Activated CD4-positive, alpha-beta T cell treated with anti-CD3 and anti-CD28 coated beads for 4 hours (primary cell): Measurements from ENCODE around the gene SIPA1.
"Not testable (repeated sequence)": the region's sequence is repeated elsewhere in the genome, so short reads cannot be mapped to it uniquely, and the experiment has no call there.

Source experiments
- DNase-seq, 2 donors: peaks; one replicate each; pipeline ENCODE4 v3.0.0-alpha.2; 2020

The SIPA1 gene

DNA sequence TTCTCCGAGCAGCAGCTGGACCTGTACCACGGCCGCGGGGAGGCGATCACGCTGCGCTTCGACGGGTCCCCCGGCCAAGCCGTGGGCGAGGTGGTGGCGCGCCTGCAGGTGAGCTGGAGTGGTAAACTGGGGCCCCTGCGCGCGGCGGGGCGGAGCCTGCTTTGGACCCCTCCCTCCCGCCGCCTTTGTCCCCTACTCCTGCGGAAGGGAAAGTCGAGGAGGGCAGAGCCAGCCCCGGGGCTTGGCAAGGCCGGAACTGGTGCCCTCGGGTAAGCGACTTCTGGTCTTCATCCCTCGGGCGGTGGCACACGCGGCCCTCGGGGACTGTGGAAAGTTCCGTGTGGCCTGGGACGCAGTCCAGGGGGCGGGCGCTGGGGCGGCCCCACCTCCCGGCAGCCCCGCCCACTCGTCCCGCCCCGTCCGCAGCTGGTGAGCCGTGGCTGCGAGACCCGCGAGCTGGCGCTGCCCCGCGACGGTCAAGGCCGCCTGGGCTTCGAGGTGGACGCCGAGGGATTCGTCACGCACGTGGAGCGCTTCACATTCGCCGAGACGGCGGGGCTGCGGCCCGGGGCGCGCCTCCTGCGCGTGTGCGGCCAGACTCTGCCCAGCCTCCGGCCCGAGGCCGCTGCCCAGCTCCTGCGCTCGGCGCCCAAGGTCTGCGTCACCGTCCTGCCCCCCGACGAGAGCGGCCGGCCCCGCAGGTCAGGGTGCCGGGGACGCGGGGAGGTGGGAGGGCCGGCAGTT, 9.2 kb downstream of the SIPA1 start:
- no peak for DNase-seq

DNA sequence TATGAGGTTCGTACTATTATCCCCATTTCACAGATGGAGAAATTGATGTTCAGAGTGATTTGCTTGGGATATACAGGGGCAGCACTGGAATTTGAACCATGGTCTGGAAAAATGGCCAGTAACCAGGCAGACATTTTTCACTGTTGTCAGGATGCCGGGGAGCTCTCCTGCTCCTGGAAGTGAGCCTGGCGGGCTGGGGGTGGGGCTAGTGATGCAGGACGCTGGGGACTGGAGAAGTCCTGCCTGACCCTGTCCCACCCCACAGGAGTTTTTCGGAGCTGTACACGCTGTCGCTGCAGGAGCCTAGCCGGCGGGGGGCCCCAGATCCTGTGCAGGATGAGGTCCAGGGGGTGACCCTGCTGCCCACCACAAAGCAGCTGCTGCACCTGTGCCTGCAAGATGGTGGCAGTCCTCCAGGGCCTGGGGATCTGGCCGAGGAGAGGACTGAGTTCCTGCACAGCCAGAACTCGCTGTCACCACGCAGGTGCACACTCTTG, 11.1 kb downstream of the SIPA1 start:
- no peak for DNase-seq

DNA sequence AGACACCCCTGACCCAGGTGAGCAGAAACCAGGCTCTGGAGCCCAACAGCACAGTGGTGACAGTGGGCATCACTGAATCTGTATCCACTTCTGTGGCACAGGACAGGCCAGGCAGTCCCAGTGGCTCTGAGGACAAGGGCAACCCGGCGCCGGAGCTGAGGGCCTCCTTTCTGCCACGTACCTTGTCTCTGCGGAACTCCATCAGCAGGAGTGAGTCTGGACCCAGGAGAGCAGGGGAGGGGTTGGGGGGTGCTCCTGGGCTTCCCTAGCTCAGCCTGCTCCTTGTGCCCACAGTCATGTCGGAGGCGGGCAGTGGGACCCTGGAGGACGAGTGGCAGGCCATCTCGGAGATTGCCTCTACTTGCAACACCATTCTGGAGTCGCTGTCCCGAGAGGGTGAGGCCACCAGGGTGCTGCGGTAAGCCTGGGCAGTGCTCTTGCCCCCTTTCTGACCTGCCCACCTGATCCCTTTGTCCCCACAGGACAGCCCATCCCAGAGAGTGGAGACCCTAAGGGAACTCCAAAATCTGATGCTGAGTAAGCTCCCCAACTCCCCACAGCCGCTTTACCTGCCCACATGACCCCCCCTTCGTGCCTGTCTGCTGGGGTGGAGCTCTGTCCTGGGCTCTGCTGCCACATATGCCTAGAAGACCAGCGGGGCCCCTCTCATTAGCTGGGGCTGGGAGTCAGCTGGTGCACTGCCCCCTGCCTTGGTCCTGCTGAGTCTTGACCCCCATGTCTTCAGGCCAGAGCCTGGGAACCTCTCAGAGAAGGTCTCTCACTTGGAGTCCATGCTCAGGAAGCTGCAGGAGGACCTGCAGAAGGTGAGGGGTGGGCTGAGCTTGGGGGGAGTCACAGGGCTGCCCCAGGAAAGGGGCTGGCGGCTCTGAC, 12.0 kb downstream of the SIPA1 start:
- DNase-seq, result peak in 1 of 2 donors; percentile 1

DNA sequence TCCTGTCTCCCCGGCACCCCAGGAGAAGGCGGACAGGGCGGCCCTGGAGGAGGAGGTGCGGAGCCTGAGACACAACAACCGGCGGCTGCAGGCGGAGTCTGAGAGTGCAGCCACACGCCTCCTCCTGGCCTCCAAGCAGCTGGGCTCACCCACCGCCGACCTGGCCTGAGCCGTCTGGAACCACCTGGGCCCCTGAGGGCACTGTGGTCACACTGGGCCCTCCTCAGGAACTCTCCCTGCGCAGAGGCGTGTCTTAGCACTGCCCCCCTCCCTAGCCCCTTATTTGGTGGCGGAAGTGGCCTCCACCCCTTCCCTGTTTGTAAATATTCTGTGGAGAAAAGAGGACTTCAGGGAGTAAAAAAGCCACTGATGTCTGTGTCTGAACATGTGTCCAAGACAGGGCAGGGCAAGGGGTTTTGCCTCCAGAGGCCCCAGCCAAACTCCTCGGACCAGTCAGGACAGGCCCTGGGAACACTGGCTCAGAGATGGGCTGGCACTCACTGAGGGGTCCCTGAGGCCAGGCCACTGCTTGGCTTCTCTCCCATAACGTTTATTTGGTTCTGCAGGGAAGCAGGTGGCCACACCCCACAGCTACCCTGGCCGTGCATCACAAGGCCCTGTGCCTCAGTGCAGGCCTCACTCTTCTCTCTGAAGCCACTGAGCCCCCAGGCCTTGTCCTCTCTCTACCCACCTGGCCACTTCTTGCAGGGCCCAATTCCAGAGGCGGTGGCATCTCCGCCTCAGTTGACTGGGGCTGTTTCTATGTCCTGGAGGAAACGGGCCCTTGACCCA, 12.8 kb downstream of the SIPA1 start:
- DNase-seq, result peak in 1 of 2 donors; percentile 1

DNA sequence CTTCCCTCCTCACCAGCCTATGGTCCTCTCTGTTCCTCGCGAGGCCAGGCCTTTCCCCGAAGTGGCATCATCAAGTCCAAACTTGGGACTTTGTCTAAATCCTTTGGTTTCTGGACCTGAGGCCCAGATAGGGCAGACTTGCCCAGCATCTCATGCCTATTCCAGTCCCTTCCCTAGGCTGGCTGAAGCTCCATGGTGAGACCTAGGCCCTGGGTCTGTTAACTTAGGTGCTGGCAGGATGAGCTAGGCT, 13.4 kb downstream of the SIPA1 start:
- no peak for DNase-seq

DNA sequence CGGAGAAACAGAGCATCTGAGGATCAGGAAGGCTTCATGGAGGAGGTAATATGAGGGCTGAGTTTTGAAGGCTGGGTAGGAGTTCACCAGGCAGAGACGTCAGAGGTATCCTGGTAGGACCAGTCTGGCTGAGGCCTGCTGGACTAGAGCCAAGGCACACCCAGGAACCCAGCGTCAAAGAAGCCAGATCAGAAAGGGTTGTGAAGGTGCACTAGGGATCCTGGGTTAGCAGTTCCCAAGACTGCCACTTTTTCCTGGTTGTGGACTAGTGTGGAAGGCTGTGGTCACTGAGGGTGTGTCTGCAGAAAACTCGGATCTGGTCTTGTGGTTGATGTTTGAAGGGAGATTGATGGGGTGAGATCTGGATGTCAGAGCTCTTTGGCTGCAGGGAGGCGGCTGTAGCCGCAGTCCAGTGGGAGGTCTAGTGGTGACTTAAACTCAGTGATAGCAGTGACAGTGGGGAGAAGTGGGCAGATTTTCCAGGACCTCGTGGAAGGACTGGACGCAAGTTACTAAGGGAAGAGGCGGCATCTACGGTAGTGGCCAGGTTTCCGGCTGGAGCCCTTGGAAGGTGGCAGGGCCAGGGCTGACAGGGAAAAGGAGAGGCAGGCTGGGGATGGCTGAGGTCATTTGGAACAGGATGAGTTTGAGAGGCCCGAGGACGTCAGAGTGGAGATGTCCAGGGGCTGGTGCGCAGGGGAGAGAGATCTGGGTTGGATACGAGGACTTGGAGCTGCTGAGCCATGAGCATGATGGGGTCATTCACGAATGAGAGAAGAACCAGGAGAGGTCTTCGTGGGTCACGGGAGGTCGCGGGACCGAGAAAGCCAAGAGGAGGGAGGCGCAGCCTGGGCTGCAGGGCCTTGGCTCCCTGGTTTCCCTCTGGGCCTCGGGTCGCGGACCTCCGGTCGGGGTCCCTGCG, 13.9 kb downstream of the SIPA1 start:
- peak in 1 of 2 donors; percentile 6 for DNase-seq

DNA sequence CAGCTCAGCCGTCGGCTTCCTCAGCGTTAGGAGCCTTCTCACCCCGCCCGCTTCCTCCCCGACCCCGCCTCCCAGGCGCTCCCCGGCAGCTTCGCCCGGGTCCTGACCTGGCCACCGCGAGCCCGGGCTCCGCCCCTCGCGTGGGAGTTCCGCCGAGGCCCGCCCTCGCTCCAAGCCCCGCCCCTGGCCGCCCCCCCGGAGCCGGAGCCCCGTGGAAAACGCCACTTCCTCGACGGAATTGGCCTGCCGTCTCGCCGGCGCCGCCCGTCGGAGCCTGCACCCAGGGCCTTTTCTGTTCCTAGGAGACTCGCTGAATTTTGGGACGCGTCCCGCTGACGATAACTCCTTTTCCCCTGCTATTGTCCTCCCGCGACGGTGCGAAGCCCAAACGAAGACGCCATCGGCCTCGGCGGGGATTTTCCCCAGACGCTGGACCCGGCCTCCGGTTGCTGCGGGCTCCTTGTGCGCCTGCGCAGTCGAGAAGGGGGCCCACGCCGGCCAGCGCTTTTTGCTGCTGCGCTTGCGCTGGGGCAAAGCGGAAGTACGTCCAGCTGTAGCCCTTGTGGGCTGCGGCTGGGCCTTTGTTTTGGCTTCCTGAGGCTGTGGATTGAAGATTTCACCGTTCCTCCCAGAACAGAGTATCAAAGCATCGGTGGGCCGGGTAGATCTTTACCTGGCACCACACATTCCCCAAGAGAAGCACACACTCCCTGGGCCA, 14.8 kb downstream of the SIPA1 start:
- peak; percentile 95 to 96 for DNase-seq

DNA sequence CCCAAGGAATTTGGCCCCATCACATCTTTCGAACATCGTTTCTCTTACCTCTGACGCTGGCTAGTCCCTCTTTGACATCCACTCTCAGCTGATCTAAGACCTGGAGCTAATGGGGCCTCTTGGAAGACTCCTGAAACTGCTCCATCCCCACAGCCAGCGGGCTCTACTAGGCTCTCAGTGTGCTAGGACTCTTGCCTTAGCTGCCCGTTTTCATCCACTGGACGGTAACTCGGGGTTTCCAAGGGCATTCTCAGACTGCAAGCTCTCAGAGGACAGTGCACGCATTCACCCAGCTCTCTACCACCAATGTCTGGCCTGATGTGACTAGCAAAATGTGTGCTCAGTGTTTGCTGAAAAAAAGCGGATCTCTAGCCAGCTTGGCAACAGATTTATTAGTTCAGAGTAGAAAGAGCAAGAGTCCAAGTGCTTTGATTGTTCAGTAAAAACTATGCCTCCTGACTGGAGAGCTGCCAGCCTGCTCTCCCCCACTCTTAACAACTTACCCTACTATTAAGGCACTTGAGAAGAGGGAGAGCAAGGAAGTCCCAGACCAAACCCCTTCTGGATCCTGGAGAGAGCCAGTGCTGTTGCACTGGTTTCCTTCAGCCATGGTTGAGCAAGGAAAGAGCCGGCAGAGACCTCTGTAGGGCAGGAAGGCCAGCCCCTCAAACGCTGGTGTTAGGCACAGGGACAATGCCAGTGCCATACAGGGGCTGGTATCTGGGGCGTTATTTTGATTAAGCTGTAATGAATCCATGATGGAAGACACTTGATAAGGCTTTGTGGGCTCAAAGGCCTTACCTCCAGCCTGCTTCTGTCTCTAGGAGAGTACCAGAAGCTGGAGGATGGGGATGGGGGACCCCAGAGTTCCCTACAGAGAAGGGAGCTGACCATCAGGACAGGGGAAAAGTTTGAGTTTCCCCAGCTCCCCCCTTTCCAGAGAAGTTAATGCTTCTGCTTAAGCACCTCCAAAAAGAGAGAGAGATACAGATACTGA, 15.6 kb downstream of the SIPA1 start:
- DNase-seq, result no peak

DNA sequence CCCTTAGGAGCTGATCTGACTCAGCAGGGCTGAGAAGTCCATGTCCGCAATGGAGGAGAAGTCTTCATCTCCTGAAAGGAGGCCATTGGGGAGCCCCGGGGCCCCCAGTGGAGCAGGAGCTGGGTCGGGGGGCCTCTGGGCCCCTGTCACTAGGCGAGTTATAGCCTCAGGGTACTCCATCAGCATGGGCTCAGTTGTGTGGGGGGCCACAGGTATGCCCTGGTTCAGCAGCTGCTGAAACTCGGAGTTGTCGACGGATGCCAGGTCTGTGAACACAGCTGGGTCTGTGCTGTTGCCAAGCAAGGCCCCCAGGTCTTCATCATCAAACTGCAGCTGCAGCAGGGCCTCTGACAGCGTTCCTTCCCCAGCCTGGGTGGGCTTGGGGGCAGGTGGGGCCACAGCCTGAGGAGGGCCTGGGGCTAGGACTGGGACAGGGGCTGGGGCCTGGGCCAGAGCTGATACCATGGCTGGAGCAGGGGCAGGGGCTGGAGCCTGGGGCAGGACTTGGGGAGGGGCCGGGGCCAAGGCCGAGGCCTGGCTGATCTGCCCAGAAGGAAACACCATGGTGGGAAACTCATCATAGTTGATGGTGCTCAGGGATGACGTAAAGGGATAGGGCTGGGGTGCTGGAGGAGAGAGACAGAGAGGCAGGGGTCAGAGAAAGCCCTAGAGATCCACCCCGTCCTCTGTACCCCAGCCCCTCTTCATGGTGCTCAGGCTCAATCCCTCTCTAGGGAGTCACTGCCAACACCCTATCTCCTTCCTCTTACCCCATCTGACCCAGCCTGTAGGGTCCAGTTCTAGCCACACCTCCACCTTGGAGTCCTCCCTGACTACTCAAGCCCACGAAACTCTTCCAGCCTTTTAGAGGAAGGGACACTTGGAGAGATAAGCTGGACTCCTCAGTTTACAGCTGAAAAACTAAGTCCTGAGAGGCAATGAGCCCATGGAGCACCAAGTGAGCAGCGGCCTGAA, 16.8 kb downstream of the SIPA1 start:
- DNase-seq, result no peak

DNA sequence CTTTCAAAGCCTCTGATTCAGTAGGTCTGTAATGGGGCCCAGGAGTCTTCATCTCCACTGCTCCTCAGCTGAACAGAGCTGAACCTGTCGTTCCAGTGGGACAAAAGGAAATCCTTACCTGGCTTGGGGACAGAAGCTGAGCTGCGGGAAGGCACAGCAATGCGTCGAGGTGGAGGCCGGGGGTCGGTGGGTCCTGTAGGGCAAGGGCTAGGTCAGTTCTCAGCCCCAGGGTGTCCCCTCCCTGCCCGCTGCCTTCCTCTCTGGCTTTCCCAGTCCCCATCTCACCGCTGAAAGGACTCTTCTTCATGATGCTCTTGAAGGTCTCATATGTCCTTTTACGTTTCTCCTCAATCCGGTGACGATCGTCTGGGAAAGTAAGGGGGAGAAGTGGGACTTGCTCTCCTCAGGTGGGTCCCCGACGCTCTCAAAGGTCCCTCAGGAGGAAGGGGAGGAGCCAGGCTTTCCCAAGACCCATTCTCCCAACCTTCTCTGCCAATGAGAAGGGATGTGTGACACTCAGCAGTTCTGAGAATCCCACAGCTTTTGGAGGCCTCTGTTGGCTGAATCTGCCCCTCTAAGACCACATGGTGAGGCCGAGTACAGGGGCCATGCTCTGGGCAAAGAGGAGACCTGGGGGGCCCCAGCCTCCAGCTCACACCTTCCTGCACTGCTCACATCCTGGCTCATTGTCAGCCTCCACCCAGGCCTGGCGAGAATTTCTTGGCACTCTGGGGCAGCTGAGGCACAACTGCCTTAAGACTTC, 17.9 kb downstream of the SIPA1 start:
- no peak for DNase-seq

DNA sequence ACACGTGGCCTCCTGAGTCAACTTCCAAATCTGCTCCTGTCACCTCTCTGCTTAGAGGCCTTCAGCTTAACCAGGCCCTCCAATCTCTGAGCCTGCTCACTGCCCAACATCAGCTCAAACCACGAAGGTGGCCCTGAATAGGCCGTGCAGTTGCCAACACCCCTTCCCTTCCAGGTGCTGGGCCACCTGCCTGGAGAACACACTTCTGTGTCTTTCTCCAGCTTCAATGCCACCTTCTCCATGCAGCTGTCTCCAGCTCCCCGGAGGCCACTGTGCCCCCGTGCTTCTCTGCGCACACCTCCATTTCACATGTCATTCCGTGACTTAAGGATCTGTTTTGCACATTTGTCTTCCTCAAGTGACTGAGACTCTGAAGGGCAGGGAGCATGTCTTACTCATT, 19.5 kb downstream of the SIPA1 start:
- no peak for DNase-seq

DNA sequence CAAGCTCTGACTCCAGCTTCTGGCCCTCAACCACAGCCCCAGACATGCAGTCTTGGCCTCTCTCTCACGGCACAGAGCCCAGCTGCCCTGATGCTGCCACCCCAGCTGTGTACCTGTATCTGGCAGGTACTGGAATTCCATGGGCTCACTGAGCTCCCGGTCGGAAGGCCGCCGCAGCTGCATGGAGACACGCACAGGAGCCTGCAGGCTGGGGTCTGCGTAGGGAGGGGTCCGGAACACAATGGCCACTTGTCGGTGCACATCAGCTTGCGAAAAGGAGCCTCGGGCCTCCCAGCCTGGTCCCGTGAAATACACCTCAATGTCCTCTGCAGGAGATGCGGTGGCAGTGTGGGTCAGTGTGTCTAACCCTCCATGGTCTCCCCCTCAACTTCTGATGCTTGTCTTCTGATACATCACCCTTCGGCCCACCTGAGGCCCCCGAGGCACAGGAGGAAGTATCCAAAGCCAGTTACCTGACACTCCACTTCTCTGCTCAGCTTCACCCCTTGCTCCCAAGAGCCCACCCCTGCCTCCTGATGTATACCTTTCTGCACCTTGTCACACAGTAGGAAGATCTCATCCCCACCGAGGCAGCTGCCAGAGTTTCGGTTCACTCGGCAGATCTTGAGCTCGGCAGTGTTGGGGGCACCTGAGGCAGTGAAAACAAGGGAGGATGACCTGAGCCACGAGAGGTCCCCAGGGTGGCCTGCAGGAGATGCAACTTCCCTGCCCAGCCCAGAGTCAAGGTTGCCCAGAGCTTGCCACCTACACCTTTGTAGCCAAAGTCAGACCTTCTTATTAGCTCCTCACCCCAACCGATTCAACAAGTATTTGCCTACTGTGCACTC, 20.5 kb downstream of the SIPA1 start:
- DNase-seq, result no peak

DNA sequence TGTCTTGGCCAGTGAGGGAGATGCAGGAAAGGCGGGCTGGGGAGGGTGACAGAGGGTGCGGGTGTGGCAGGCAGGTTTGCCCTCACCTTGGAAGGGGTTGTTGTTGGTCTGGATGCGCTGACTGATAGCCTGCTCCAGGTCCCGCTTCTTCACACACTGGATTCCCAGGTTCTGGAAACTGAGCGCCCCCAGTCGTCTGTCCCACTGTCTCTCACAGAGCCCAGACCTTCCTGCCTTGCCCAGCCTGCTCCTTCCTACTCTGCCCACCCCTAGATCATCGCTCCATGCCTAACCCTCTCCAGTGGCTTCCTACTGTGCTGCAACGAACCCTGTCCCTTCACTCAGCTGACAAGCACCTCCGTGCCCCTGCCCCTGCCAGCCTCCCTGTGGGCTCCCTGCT, 22.1 kb downstream of the SIPA1 start:
- no peak for DNase-seq

DNA sequence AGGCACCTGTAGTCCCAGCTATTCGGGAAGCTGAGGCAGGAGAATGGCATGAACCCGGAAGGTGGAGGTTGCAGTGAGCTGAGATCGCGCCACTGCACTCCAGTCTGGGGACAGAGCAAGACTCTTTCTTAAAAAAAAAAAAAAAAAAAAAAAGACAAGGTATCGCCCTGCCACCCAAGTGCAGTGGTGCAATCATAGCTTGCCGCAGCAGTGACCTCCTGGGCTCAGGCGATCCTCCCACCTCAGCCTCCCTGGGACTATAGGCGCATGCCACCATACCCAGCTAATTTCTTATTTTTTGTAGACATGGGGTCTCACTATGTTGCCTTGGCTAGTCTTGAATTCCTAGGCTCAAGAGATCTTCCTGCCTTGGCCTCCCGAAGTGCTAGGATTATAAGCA, 23.0 kb downstream of the SIPA1 start:
- DNase-seq, result not testable (repeated sequence)

DNA sequence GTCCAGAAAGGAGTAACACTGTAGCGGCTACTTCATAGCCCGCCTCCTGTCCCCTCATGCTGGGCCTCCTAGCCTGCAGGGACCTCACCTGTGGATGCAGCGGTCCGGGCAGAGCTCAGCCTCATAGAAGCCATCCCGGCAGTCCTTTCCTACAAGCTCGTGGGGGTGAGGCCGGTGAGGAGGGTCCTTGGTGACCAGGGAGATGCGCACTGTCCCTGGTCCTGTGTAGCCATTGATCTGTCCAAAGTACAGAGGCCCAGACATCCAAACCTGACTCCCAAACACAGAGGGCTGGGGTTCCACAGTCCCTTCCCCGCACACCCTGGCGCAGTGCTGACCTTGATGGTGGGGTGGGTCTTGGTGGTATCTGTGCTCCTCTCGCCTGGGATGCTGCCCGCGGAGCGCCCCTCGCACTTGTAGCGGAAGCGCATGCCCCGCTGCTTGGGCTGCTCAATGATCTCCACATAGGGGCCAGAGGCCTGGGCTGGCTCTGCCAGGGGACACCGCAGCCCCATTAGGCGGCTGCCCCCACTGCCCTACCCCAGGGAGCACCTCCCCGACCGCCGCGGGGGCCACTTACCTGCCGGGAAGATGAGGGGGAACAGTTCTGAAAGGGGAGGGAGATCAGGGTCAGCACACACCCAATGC, 23.8 kb downstream of the SIPA1 start:
- DNase-seq, result no peak

DNA sequence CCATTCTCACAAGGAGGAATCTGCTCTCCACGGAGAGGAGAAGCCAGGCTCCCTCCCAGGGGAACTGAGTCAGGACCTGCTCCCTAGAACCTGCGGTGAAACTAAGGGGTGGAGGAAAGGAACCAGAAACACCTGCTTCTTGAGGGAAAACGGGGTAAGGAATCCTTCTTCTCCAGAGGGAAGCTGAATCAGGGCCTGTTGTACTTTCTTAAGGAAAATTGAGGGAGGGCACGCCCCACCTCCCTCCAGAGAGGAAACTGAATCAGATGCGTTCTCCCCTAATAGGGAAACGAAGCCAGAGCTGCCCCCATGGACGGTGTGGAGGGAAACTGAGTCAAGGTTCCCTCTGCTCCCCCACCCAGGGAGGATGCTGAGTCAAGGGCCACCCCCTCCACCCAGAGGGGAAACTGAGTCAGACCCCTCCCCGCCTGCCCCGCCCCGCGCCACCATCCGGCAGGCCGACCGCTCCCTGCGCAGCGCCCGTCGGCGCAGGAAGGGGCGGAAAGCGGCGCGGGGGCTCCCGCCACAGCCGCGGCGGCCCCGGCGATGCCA, 24.4 kb downstream of the SIPA1 start:
- DNase-seq, result peak in 1 of 2 donors; percentile 37
